NOMO-1 treated with dmso at 0.1 percent for 144 hours (cell line): ENCODE data around the gene ABCC6.
"Not testable (repeated sequence)": the region's sequence is repeated elsewhere in the genome, so short reads cannot be mapped to it uniquely, and the experiment has no call there.

Experiments
- DNase-seq: peaks from one replicate; lab custom pipeline; 2025; ENCODE audit not compliant: unreplicated experiment; lab: John Stamatoyannopoulos, UW

Gene ABCC6

DNA sequence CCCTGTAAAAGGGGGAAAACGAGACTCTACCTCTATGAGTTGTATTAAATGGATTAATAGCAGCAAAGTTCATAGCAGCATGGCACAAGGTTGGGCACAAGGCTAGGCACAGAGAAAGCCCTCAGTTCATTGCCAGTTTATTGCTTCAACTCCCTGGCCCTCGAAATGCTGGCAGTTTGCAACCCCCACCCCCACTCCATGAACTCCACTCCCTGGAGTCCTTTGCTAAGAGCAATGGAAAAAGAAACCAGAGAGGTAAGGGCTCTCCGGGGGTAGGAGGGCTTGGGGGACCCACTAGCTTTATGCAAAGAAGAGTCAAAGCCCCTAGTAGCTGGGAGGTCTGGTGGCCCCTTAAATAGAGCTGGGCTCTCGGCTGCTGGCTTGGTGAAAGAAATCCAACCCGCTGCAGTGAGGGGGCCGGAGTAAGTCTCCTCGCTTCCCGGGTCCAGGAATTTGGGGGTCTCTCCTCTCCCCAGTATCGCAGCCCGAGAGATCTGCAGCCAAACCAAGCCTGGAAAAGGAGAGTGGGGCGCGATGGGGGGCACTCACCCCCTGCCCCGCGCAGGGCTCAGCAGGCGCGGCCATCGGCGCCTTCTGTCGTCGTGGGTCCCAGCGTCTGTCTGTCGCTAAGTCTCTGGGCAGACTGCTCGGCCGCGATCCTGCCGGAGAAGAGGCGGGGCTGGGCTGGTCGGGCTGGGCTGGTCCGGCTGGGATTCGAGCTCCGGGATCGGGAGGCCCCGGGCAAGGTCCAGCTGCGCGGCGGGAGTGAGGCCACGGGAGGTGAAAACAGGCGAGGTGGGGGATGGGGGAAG lies at the start of gene ABCC6:
ABCC6 (minus strand) TSS at position 645 of the 812 bp plus-strand sequence; CDS start at position 585, 60 bp downstream.
- not testable (repeated sequence) for DNase-seq

GRCh38 chr16:16272573-16273221 lies 49.4 kb upstream of the ABCC6 start:
- not testable (repeated sequence) for DNase-seq

- not testable (repeated sequence) for DNase-seq
These were observed 48.4 kb upstream of the ABCC6 start for GRCh38 chr16:16271658-16272057.

DNA sequence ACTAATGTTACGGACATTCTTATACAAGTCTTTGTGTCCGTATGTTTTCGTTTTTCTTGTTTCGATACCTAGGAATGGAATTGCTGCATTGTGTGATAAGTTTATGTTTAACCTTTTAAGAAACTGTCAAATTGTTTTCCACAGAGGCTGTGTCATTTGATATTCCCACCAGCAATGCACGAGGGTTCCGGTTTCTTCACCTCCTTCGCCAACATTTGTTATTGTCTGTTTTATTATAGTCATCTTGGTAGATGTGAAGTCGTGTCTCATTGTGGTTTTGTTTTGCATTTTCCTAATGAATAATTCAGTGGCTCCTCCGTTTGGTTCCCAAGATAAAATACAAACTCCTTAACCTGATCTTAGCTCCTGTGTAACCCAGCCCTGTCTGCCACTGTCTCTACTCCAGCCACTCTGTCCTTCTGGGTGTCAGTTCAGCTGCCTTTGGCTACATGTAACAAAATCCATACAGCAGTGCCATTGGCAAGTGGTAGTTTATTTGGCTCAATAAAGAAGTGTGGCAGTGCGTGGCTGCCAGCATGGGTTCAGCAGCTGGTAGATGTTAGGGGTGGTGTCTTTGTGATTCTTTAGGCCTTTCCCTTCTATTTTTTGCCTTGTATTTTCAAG lies 45.0 kb upstream of the ABCC6 start:
- DNase-seq: not testable (repeated sequence)

DNA sequence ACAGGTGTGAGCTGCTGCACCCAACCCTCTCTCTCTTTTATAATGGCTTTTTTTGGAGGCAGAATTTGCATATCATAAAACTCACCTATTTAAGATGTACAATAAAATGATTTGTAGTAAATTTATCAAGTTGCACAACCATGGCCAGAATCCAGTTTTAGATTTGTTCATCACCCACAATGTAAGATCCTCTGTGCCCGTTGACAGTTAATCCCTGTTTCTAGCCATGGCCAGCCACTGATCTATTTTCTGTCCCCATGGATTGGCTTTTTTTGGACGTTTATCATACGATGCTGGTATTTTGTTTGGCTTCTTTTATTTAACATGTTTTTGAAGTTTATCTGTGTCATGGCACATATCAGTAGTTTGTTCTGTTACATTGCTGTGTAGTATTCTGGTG lies 44.4 kb upstream of the ABCC6 start:
- DNase-seq: not testable (repeated sequence)

GRCh38 chr16:16265044-16265443 lies 41.8 kb upstream of the ABCC6 start:
- not testable (repeated sequence) for DNase-seq

DNA sequence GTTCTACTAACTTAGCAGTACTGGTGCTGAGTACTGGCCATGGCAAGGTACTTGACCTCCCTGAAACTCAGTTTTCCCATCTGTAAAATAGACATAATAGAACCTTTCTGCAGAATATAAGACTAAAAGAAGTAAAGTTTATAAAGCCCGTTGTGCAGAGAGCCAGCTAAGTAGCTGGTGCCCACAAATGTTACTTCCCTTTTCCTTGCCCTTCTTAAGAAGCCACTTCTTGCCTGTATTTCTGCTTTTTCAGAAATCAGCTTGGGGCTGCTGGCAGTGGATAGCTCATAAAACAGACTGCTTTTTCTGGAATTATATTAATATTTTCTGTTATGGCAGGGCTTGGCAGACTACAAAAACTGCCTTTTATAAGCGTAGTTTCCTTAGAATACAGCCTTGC lies 40.7 kb upstream of the ABCC6 start:
- DNase-seq: not testable (repeated sequence)

DNA sequence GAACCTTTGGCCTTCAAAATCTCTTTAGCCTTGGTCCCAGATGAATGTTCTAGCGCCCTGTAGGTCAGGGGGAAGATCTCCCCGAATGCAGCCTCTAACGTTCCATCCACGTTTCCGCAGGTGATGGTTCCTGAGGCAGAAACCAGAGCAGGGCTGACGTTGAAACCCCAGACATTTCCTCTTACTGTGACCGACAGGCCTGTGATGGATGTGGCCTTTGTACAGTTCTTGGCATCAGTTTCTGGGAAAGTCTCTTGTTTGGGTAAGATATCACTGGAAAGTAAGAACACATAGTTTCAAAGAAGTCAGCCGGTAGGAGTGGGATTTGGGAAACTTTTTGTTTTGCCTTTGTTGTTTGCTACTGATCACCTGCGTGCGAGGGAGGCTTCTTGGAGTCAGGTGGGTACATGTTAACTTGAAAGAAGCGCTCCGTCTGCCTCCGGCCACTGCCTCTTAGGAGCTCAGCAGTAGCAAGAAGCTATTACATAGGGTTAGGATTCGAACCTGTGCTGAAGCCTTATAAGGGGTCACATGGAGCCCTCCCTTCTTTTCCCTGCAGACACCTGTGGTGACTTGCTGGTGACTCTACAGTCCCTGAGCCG lies 39.8 kb upstream of the ABCC6 start:
- DNase-seq: not testable (repeated sequence)

GRCh38 chr16:16259971-16260370 lies 36.7 kb upstream of the ABCC6 start:
- DNase-seq: not testable (repeated sequence)

- DNase-seq: not testable (repeated sequence)
These were observed 35.5 kb upstream of the ABCC6 start for GRCh38 chr16:16258822-16259221.

DNA sequence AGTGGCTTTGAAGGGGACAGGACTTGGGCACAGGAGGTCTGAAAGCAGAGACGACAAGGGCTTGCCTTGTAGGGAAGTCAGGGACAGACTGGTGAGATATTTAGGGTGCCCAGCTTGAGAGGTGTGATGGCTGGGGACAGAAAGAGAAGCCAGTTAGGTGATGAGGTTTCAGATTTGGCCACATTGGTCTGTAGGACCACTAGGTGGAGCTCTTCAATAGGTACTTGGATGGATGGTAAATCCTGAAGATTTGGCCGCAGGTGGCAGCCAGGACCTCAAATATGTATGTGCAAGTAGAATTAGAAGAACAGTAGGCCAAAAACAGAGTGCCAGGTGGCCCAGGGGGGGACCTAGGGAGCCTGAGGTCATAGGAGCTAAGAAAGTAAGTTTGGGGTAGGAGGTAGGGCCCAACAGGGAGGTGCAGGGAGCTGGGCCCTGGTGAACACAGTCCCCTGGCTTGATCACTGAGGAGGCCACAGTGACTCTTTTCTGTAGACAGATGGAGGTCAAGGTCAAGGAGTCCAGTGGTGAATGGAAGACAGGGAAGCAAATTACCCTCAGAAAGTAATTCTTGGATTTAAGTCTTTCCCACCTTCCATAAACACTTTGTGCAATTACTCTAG lies 34.1 kb upstream of the ABCC6 start:
- DNase-seq: not testable (repeated sequence)

DNA sequence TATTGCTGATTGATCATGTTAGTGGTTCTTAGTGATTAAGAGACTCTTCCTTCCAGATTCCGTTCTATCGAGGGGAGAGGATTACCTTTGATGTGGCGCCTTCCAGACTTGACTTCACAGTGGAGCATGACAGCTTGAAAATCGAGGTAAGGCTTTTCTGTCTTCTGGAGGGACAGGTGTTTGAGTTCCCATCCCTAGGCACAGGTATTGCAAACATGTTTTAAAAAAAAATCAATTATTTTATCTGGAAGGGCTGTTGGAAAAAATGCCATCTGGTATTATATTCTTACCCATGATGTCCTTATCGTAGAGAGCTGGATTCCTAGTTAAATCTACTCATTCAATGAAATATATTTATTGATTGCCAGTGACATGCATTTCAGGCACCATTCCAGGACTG lies 29.1 kb upstream of the ABCC6 start:
- DNase-seq: not testable (repeated sequence)

DNA sequence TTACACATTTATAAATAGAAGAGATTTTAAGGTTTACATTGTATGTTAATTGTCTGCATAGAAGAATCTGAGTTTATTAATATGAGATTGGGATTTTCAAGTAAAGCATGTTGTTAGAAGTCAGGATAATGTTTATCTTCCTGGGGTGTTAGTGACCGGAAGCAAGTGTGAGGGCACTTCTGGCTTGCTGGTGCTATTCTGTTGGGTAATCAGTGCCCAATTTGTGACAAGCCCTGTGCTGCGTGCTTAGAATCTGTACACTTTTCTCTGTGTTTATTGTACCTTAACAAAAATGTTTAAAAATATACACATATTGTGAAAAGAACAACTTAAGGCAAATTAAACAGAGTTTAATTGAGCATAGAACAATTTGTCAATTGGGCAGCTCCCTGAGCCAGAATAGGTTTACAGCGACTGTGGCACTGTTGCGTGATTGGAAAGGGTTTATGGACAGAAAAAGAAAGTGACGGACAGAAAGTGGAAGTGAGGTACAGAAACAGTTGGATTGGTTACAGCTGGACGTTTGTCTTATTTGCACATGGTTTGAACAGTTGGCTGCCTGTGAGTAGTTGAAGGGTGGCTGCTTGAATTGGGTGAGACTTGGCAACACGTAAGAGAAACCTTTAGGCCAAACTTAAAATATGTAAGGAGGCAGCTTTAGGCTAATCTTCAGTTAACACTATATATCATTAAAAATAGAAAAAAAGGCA lies 26.5 kb upstream of the ABCC6 start:
- not testable (repeated sequence) for DNase-seq

- DNase-seq: not testable (repeated sequence)
These were observed 24.1 kb upstream of the ABCC6 start for GRCh38 chr16:16247439-16247838.

DNA sequence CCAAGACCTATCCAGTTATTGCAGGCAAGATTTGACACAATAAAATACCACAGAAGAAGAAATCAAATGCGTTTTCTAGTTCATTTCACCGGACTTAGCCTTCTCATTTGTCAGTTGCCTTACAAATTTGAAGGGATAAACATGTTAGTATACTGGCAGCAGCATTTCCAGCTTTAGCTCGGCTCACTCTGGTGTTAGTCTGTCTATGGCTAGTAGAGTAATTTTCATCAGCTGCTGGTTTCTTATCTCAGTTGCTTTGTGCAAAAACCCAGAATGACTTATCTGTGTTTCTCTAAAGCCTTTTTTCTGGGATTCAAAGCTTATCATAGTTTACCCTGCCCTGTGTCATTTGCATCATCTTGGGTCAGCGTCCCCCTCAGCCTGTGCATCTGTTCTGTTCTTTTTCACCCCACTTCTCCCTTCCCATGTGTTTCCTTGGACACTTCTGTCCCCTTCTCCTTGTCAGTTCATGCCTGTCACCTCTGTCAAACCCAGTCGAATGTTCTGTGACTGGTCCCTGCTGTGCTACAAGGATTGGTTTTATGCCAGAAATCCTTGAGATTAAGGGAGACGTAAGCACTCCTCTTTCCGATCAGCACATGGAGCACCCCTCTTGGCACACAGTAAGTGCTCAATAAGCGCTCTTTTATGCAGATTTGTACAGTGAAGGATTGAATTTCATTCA lies 23.4 kb upstream of the ABCC6 start:
- not testable (repeated sequence) for DNase-seq

DNA sequence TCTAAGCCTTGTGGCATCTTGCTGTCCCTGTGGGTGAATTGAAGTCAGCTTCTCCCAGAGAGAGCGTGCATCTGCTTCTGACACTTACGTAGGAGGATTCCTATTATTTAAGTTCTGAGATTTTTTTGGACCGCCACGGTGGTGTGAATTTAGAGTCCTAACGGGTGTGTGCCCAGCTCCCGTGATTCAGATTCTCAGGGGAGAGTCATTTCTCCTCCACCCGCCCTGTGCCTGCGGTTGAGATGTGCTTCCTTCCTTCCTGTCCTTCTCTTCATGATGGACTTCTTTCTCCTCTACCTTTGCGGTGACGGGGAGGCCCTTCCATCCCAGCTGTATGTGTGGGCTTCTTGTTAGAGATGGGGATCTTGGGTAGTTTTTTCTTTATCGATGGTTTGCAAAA lies 20.6 kb upstream of the ABCC6 start:
- DNase-seq: not testable (repeated sequence)

DNA sequence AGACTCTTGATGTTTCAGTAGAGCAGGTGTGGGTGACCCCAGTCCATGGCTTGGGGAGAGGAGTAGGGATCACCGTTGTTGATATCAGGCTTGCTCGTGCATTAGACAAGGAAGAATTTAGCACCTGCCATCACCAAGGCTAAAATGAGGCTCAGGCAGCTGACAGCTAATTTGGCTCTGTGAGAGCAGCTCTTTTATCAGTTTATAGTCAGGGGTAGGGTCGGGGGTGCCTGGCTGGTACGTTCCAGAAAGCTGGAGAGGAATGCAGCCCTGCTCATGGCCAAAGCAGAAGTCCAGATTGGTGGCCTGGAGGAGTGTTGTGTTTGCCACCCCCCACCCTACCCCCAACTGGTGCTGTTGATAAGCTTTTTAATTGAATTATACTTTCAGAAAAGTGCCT lies 17.4 kb upstream of the ABCC6 start:
- DNase-seq: not testable (repeated sequence)

DNA sequence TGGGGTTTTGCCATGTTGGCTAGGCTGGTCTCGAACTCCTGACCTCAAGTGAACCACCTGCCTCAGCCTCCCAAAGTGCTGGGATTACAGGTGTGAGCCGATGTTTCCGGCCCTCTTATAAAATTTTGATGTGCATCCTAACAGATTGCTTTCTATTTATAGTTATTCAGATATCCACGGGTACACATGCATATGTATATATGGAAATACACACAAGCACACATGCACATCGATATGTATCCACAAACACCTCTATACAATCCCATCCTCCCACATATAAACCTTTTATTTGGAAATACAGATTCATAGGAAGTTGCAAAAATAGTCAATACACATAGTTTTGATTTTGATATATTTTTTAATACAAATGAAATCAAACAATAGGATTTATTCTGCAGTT lies 14.4 kb upstream of the ABCC6 start:
- DNase-seq: not testable (repeated sequence)

GRCh38 chr16:16237071-16237470 lies 13.8 kb upstream of the ABCC6 start:
- not testable (repeated sequence) for DNase-seq

DNA sequence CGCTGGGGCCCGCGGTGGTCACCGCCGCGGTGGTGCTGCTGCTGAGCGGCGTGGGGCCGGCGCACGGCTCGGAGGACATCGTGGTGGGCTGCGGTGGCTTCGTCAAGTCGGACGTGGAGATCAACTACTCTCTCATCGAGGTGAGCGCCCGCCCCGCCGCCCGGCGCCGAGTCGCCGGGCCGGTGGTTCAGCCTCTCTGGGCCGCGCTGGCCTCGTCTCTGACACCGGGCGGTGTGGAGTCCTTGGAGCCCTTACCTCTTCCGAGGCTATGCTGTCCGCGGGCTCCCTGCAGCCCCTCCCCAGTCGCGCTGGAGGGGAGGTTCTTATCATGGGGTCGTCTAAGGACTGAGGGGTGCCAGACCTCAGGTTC lies 9.4 kb upstream of the ABCC6 start:
- not testable (repeated sequence) for DNase-seq
